ENCODE results near the gene LGALS3. TPM values are rescaled to one million over a fixed set of nuclear protein-coding genes. Genes with fewer than 3 reads are reported as not detected.
"Not testable (repeated sequence)": the region's sequence is repeated elsewhere in the genome, so short reads cannot be mapped to it uniquely, and the experiment has no call there.

Gene LGALS3
- polyA plus RNA-seq (ENCODE audit: insufficient read length in 3 of 3): 10 to 100 TPM; 16.8 to 22.8 (median 18.1) TPM

GRCh38 chr14:55129086-55129427 lies at the start of gene LGALS3:
LGALS3 (plus strand) TSS chr14:55129252; CDS start chr14:55137374, 8,122 bp downstream.
- no peak for DNase-seq (ENCODE audit: low read depth in 3 of 3, low spot score in 2 of 3)

DNA sequence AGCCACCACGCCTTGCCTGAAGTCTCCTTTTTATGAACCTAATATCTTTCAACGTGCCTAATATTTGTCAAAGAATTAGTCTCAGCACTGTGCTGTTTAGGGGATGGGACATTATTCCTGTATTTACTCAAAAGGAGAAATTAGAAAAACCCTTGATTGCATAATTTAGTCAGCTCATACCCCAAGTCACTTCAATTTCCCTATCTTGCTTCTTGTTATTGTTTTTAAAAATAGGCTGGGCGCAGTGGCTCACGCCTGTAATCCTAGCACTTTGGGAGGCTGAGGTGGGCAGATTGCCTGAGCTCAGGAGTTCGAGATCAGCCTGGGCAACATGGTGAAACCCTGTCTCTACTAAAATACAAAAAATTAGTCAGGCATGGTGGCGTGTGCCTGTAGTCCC lies 49.1 kb upstream of the LGALS3 start:
- not testable (repeated sequence) for DNase-seq (ENCODE audit: low read depth in 3 of 3, low spot score in 2 of 3)

- no peak for DNase-seq (ENCODE audit: low read depth in 3 of 3, low spot score in 2 of 3)
Observed at GRCh38 chr14:55084401-55085059, 44.5 kb upstream of the LGALS3 start.

GRCh38 chr14:55085060-55085660 lies 43.9 kb upstream of the LGALS3 start:
- no peak for DNase-seq (ENCODE audit: low read depth in 3 of 3, low spot score in 2 of 3)

GRCh38 chr14:55086938-55087337 lies 42.1 kb upstream of the LGALS3 start:
- no peak for DNase-seq (ENCODE audit: low read depth in 3 of 3, low spot score in 2 of 3)

DNA sequence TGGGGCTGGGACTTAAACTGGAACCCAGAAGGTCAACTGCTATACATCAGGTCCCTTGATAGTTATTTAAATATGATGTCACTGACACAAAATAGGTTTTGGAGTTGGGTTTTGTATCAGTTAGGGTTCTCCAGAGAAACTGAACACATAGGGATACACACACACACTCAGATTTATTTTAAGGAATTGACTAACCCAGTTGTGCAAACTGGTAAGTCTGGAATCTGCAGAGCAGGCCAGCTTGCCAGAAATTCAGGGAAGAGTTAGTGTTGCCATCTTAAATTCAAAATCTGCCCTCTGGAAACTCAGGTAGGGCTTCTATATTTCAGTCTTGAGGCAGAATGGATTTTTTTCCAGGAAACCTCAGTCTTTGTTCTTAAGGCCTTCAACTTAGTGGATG lies 40.7 kb upstream of the LGALS3 start:
- DNase-seq (ENCODE audit: low read depth in 3 of 3, low spot score in 2 of 3): no peak

- no peak for DNase-seq (ENCODE audit: low read depth in 3 of 3, low spot score in 2 of 3)
Observed at GRCh38 chr14:55092341-55092740, 36.7 kb upstream of the LGALS3 start.

GRCh38 chr14:55094292-55095157 lies 34.5 kb upstream of the LGALS3 start:
- no peak for DNase-seq (ENCODE audit: low read depth in 3 of 3, low spot score in 2 of 3)

DNA sequence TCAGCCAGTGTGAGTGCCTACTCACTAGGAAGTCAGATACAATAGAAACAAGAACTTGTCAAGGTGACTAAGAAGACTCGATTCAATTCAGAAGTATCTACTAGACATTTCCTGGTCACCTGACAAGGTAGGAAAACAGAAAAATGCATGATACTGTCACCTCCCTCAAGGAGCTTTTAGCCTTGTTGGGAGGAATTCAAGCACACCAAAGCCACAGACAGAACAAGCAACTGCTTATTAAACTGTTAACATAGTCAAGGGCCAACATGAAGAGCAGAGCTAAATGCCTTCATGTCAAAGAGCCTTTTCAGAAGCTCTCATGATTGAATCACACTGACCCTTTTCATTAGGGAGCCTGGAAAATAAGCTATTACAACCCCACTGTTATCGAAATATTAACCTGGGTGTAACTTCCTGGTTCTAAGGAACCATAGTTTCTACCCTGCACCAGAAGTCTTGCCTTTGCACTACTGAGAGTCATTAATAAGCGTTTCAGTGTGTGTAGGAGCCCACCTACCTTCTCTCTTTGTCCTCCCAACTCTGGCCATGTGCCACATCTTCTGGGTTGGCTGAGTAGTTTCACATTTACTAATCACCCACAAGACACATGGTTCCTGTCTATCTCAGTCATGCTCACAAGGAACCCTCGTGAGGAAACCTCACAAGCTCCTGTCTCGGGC lies 31.0 kb upstream of the LGALS3 start:
- DNase-seq (ENCODE audit: low read depth in 3 of 3, low spot score in 2 of 3): no peak

- DNase-seq (ENCODE audit: low read depth in 3 of 3, low spot score in 2 of 3): no peak
Observed at GRCh38 chr14:55098561-55098898, 30.5 kb upstream of the LGALS3 start.

GRCh38 chr14:55099756-55100155 lies 29.3 kb upstream of the LGALS3 start:
- DNase-seq (ENCODE audit: low read depth in 3 of 3, low spot score in 2 of 3): no peak

DNA sequence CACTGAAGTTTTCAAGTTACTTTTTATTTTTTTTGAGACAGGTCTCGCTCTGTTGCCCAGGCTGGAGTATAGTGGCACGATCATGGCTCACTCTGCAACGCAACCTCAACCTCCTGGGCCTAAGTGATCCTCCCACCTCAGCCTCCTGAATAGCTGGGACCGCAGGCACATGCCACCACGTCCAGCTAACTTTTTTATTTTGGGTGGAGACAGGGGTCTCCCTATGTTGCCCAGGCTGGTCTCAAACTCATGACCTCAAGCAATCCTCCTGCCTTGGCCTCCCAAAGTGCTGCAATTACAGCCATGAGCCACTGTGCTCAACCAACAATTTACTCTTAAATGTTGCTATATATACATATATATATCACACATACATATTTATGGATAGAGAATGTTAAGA lies 27.4 kb upstream of the LGALS3 start:
- DNase-seq (ENCODE audit: low read depth in 3 of 3, low spot score in 2 of 3): no peak

- no peak for DNase-seq (ENCODE audit: low read depth in 3 of 3, low spot score in 2 of 3)
Observed at GRCh38 chr14:55102141-55102621, 26.9 kb upstream of the LGALS3 start.

DNA sequence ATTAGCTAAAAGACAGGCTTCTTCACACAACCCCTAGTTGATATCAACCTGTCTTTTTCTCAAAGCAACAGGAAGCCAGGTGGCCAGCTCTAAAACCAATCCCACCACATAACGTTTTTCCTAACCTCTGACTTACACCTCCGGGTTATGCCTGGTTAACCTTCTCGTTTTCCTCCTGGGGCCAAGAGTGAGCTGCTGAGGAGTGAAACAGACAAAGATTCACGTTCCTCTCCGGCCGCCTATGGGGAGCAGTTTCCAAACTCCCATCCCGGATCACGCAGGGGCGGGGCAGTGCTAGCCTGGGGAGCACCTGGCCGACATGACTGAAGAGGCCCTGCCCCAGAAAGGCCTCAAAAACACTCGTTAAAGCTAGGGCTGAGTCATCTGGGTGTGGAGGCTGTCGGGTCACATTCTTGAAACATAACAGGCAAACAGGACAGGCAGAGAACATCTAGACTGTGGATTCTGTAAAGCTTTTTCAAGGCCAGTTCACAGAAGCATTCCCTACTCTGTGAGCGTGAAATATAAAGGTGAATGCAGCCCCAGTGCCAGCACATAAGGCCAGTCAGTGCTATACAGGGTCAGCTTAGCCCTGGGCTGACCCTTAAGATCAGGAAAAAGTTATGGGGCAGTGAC lies 25.9 kb upstream of the LGALS3 start:
- DNase-seq (ENCODE audit: low read depth in 3 of 3, low spot score in 2 of 3): no peak

GRCh38 chr14:55103971-55104954 lies 24.8 kb upstream of the LGALS3 start:
- no peak for DNase-seq (ENCODE audit: low read depth in 3 of 3, low spot score in 2 of 3)

DNA sequence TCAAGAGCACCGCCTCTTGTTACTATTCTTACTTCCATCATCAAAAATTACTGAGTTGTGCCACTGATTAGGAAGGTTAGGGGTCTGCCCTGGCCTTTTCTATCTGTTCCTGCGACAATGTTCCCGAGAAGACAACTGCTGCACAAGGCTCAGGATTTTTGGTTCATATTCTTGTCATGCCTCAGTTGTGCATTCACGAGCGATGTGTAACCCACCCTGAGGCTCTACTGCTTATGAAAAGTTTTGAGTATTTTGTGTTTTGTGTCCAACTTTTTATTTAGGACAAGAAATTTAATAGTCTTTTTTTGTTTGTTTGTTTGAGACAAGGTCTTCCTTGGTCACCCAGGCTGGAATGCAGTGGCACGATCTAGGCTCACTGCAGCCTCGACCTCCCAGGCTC lies 23.1 kb upstream of the LGALS3 start:
- no peak for DNase-seq (ENCODE audit: low read depth in 3 of 3, low spot score in 2 of 3)

DNA sequence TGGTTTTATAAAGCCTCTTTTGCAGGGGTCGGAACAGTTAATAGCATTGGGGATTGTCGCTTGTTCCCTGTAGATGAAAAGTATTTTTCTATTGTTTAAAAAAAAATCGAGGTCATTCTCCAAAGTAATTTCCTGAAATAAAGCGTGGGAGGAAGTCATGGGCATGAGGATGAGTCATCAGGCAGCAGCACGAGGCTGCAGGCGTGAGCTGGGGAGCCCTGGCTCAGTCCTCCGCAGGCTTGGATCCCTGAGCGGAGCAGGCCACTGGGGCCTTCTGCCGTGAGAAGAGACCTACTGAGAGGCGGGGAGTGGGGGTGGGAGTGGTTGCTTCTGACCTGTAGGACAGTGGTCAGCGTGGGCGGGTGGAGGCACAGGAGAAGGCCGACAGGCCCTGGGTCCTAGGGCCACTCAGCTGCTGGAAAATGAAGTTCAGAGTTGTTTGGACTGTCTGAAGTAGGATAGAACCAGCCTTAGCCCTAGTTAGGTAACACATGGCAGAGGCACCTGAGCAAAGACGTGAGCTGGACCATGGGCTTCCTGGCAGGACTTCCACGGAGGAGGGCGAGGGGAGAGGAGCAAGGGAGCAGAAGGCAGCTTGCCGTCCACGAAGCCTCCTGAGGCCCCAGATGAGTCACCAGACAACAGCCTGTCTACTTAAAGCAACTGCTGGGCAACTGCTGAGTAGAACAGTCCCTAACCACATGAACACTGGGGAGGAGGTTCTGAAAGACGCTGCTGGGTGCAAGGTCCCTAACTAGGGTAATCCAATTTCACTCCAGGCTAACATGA lies 21.1 kb upstream of the LGALS3 start:
- no peak for DNase-seq (ENCODE audit: low read depth in 3 of 3, low spot score in 2 of 3)

- no peak for DNase-seq (ENCODE audit: low read depth in 3 of 3, low spot score in 2 of 3)
Observed at GRCh38 chr14:55109836-55110235, 19.2 kb upstream of the LGALS3 start.

Measured in right renal cortex interstitium (tissue), 3 donors.